Endothelial cell of umbilical vein (primary cell): ENCODE results near the gene APBB2.

ENCODE experiments used
- EZH2 ChIP-seq: IDR thresholded peaks from 2 replicates; pipeline ENCODE4 v1.6.1; 2012; ENCODE audit warnings: borderline replicate concordance, low read depth, mild to moderate bottlenecking, moderate library complexity, low read length, inconsistent platforms; ENCODE audit not compliant: severe bottlenecking
- GATA2 ChIP-seq: IDR thresholded peaks from 2 replicates; pipeline ENCODE4 v1.7.0; 2011; ENCODE audit warnings: low read depth, mild to moderate bottlenecking, moderate library complexity, mixed read lengths, low read length; ENCODE audit not compliant: insufficient read length, insufficient read depth
- POLR2A ChIP-seq: IDR thresholded peaks from 2 replicates; pipeline ENCODE4 v1.6.1; 2012; ENCODE audit warnings: low read depth, mild to moderate bottlenecking, control low read depth, low read length
- TF ChIP-seq, protein P1 (sequence below), 2 donors: IDR thresholded peaks; 1 replicate in 1 of 2; 2 replicates in 1 of 2; pipeline ENCODE4 v1.5.1; 2011; ENCODE audit warnings: low read length in 2 of 2, mild to moderate bottlenecking in 2 of 2, moderate library complexity in 2 of 2, control low read depth in 1 of 2, inconsistent platforms in 1 of 2, low read depth in 1 of 2; ENCODE audit not compliant: insufficient read depth in 1 of 2; ENCODE audit errors: extremely low read depth in 1 of 2

DNA sequence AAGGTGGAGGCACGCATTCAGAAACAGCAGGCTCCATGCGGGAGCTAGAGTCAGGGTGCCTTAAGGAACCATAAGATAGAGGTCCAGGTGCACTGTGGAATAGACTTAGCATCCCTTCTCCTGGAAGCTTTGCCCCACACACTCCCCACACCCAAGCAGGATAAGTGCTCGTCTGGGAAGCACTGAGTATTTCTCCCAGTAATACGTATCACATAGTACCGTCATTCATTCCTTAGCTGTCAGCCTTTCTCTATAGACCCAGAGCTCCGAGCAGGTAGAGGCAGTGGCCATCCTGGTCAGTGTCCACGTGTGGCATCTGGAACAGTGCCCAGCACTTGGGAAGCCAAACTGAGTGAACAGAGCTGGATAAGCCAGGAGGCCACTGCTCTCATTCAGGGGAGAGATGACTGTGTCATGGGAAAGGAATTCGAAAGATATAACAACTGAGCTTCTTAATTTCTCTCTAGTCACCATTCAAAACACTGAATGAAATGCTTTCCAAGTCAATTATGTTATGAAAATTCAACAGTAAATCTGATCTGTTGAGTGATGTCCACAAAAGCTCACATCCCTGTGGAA is 9.9 kb downstream of the APBB2 start:
- TF ChIP-seq EZH2 (no peak), POLR2A (no peak), GATA2 (peak; percentile 37)
- TF ChIP-seq, protein P1, sequence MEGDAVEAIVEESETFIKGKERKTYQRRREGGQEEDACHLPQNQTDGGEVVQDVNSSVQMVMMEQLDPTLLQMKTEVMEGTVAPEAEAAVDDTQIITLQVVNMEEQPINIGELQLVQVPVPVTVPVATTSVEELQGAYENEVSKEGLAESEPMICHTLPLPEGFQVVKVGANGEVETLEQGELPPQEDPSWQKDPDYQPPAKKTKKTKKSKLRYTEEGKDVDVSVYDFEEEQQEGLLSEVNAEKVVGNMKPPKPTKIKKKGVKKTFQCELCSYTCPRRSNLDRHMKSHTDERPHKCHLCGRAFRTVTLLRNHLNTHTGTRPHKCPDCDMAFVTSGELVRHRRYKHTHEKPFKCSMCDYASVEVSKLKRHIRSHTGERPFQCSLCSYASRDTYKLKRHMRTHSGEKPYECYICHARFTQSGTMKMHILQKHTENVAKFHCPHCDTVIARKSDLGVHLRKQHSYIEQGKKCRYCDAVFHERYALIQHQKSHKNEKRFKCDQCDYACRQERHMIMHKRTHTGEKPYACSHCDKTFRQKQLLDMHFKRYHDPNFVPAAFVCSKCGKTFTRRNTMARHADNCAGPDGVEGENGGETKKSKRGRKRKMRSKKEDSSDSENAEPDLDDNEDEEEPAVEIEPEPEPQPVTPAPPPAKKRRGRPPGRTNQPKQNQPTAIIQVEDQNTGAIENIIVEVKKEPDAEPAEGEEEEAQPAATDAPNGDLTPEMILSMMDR (IDR thresholded peaks at IDR 0.05; ENCODE audit: extremely low read depth in 1 of 2, insufficient read depth in 1 of 2, low read depth in 1 of 2, low read length in 2 of 2) = no peak
